HG03460 (cell line): ENCODE data around the gene KISS1R.

Experiments
- ATAC-seq: cut with Tn5 transposase; IDR thresholded peaks from one replicate; pipeline ENCODE4 v1.9.1; 2021; ENCODE audit not compliant: unreplicated experiment

The KISS1R gene

GRCh38 chr19:919199-920050 lies 2.3 kb downstream of the KISS1R start:
- ATAC-seq, result no peak

DNA sequence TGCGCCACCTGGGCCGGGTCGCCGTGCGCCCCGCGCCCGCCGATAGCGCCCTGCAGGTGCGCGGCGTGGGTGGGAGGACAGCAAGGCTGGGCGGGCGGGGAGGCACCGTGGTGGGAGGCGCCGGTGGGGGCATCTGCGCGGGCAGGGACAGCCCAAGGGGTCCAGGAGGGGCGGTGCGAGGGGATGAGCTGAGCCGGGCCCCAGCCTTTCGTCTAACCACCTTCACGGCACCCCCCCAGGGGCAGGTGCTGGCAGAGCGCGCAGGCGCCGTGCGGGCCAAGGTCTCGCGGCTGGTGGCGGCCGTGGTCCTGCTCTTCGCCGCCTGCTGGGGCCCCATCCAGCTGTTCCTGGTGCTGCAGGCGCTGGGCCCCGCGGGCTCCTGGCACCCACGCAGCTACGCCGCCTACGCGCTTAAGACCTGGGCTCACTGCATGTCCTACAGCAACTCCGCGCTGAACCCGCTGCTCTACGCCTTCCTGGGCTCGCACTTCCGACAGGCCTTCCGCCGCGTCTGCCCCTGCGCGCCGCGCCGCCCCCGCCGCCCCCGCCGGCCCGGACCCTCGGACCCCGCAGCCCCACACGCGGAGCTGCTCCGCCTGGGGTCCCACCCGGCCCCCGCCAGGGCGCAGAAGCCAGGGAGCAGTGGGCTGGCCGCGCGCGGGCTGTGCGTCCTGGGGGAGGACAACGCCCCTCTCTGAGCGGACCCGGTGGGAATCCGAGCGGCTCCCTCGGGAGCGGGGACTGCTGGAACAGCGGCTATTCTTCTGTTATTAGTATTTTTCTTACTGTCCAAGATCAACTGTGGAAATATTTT lies 3.1 kb downstream of the KISS1R start:
- no peak for ATAC-seq

DNA sequence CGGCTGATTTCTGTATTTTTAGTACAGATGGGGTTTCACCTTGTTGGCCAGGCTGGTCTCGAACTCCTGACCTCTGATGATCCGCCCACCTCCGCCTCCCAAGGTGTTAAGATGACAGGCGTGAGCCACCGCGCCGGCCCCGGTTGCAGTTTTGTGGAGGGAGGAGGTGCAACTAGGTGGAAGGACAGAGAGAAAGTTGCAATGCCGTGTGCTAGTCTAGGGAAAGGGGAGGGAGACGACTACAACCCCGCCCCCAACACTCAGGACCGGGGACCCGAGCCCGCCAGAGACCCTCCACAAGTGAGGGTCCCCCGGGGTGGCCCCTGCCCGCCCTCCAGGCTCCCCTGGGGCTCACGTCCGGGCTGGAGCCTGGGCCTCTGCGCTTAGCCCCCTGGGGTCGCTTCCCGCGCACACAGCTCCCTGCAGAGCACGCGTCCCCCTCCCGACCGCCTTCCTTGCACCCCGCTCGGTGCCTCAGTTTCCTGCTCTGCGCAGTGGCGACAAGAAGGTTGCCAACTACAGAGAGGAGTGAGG lies 7.5 kb downstream of the KISS1R start:
- no peak for ATAC-seq

DNA sequence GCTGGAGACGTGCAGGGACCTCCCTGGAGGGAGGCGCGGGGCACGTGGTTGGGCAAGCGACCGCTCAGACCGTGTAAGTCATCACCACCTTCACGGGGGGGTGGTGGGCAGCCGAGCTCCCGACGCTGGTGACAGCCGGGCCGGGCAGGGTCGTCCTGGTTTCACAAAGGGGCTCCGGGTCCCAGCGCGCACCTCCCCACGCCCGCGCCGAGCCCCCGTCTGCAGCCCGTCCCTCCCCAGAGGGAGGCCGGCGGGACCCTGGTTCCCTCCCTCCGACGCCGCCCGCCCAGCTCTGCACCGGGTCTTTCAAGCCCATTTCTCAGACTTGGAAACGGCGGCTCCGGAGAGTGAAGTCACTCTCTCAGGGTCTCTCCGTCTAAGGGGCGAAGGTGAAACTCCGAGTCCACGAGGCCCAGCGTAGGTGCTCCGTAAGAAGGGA lies 8.0 kb downstream of the KISS1R start:
- peak; percentile 41 for ATAC-seq

- peak; percentile 42 for ATAC-seq
Measured at GRCh38 chr19:925526-926322, 8.6 kb downstream of the KISS1R start, which contains the start of gene ARID3A. ARID3A (plus strand) TSS chr19:926035; CDS start chr19:929529, 3,494 bp downstream.

DNA sequence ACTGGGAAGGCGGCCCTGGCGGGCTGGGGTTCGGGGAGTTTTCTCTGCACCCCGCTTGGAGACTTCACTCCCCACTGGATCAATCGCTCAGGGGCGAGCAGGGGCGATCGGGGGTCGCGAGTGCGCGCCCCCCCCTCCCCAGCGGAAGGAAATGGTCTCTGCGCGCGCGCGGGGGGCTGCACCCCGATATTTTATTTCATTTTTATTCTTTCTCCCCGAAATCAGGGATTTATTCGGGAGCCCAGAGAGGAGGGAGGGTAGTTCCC lies 9.1 kb downstream of the KISS1R start:
- ATAC-seq, result no peak

- ATAC-seq, result no peak
Measured at GRCh38 chr19:926589-927350, 9.6 kb downstream of the KISS1R start.

DNA sequence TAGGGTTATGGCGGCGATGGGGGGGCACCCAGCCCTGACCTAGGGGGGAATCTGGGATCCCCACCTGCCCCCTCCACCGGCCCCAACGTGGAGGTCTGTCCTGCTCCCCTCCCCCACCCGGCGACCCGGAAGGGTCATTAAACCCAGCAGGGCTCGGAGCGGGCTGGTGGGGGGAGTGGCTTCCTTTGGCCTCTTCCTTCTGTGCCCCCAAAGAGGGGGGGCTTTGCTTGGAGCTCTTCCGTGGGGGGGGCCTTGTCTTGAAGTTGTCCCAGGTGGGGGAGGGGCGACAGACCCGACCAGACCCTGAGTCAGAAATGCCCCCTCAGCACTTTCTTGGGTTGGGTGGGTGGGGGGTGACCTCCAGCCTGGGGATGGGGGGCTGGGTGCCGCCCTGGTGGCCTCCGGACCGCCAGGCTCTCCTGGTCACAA lies 10.2 kb downstream of the KISS1R start:
- ATAC-seq, result no peak

- ATAC-seq, result no peak
Measured at GRCh38 chr19:927780-928401, 10.8 kb downstream of the KISS1R start.

- ATAC-seq, result no peak
Measured at GRCh38 chr19:928471-929202, 11.5 kb downstream of the KISS1R start.

DNA sequence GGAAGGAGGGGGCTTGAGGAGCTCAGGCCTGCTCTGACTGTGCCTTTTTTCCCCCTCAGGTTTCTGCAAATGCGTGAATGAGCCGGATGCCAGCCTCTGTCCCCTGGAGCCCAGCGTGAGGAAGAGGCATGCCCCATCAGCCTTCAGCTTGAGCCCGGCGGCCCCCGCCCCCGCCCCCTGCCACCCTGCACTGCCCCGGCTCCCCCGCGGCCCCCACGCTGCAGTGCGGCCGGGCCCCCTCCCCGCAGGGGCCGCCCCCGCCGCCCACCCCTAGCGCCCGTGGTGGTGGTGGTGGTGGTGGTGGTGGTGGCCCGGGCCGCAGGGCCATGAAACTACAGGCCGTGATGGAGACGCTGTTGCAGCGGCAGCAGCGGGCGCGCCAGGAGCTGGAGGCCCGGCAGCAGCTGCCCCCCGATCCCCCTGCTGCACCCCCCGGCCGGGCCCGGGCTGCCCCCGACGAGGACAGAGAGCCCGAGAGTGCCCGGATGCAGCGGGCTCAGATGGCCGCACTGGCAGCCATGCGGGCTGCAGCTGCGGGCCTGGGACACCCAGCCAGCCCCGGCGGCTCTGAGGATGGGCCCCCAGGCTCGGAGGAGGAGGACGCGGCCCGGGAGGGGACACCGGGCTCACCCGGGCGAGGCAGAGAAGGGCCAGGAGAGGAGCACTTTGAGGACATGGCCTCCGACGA lies 12.2 kb downstream of the KISS1R start:
- no peak for ATAC-seq

- no peak for ATAC-seq
Measured at GRCh38 chr19:929891-930258, 12.7 kb downstream of the KISS1R start.

- no peak for ATAC-seq
Measured at GRCh38 chr19:931860-932647, 14.9 kb downstream of the KISS1R start.

DNA sequence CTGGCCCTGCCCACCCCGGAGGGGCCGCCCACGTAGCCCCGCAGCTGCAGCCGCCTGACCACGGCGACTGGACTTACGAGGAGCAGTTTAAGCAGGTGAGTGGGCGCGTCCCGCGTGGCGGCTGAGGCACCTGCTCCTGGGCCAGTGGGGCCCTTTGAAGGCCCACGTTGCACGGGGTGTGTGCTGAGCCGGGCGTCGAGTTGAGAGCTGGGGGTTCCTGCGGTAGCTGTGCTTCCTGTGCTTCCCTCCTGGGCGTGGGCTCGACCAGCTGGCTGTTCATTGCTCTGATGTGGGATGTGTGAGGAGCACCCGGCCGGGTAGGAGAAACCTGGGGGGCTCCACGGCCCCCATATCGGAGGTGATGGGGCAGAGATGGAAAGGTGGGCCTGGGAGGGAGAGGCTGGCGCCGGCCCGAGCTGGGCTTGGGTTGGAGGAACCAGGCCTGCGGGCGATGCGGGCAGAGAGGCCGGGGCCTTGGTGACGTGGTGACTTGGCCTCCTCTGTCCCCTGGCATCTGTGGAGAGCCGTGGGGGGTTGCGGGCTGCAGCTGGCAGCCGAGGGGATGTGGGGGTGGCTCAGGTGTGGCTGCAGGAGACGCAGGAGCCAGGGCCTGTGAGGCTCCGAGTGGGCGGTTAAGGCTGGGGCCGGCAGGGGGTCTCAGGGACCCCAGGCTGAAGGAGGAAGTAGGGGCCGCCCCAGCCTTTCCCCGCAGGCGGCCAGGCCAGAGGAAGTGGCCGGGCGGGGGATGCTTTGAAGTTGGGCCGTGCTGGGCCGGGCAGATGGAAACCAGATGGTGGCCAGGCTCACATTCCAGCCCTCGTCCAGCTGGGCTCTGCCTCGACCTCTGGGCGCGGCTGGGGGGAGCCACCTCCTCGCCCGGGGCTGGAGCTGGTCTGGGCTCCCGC lies 15.8 kb downstream of the KISS1R start:
- ATAC-seq, result no peak

DNA sequence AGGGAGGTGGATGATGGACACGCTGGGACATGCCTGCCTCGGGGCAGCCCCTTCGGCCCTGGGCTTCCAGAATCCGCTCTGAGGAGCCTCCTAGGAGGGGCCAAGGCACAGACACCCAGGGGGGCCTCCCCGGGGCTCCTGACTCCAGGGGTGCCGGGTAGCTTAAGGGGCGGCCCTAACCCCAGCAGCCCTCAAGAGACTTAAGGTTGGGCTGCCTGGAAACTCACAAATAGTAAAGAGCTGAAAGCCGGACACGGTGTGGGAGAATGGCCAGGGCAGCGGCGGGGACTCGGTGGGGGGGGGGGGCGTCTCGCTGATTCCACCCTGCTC lies 16.4 kb downstream of the KISS1R start:
- no peak for ATAC-seq

DNA sequence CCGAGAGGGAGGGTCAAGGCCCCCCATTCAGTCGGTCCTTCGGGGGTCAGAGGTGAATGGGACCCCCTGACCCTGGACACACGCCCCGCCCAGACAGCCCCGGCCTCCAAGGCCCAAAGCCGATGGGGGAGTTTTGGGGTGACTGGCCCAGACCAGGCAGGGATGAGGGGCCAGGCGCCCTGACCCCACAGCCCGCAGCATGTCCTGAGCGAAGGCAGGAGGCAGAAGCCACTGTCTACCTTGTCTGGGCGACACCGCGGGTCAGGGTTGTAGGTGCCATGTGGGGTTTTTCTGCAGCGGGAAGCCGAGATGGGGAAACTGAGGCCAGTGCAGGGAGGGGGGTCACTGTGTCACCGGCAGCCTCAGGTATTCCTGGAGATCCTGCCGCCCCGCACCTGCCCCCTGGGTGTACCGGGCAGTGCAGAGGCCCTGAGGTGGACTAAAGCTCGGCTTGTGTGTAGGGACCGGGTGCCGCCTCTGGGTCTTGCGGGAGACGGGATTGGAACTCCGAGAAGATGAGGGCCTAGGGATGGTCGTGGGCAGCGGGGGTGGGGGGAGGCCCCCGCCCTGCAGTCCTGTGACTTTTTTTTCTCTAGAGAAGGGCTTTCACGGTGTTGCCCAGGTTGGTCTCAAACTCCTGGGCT lies 17.2 kb downstream of the KISS1R start:
- no peak for ATAC-seq
